GM12892 (cell line): ENCODE measurements around the gene BCKDHB.

ENCODE experiments used
- POLR2A ChIP-seq: IDR thresholded peaks from 2 replicates; pipeline ENCODE4 v1.6.1; 2011; ENCODE audit warnings: low read depth, low read length, control low read depth
- POLR2AphosphoS5 ChIP-seq: IDR thresholded peaks from 2 replicates; pipeline ENCODE4 v1.6.1; 2011; ENCODE audit warnings: low read depth, low read length, control low read depth
- TAF1 ChIP-seq: IDR thresholded peaks from 2 replicates; pipeline ENCODE4 v1.6.1; 2011; ENCODE audit warnings: low read depth, mild to moderate bottlenecking, control low read depth, low read length, borderline replicate concordance

DNA sequence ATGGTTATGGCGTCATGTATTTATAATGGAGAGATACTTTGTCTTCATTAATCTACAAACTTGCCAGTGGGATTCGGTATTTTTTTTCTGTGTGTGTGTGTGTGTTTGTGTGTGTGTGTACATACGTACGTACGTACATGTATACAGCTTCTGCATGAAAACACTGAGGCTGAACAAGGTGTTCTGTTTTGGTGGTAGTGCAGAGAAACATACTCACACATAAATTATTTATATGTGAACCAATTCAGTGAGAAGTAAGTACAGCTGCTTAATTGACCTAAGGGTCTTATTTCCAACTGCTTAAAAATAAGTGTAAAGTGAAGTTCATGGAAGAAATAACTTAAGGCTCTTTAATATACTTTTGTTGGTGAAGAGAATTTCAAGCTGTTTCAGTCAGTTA lies 234.2 kb downstream of the BCKDHB start:
- TF ChIP-seq POLR2A = no peak
- TF ChIP-seq POLR2AphosphoS5 = no peak
- no peak for TF ChIP-seq TAF1
